ENCODE results near the gene ECPAS. TPM values are rescaled to one million over a fixed set of nuclear protein-coding genes. Genes with fewer than 3 reads are reported as not detected.
"Not testable (repeated sequence)": the region's sequence is repeated elsewhere in the genome, so short reads cannot be mapped to it uniquely, and the experiment has no call there.

The ECPAS gene
- total and polyA plus RNA-seq, 7 donors = 17.4 to 92.8 (median 61.4) TPM

DNA sequence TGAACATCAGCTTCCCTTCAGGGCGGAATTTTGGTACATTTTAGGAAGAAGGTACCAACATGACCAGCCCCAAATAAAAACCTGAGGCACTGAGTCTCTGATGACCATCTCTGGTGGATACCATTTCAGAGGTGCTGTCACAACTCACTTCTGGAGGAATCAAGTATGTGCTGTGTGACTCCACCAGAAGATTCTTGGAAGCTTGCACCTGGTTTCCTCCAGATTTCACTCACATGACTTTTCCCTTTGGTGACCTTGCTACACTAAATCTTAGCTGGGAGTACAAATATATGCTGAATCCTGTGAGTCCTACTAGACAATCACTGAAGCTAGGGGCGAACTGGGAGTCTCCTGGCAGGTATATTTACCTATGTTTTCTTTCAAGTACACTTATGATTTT is 28.5 kb downstream of the ECPAS start:
- Histone ChIP-seq H3K4me1 (peaks cover 0 to 66% (median 42%) of the 10 kb centered on the region in 4 donors), H3K36me3 (no peaks in the 10 kb centered on the region), H3K9me3 (no peaks in the 10 kb centered on the region), H3K4me3 (no peak overlapping the region), H3K27ac (no peak overlapping the region), H3K27me3 (no peaks in the 10 kb centered on the region)
- TF ChIP-seq EP300 (IDR thresholded peaks at IDR 0.05) = no peak
- TF ChIP-seq, protein P1, sequence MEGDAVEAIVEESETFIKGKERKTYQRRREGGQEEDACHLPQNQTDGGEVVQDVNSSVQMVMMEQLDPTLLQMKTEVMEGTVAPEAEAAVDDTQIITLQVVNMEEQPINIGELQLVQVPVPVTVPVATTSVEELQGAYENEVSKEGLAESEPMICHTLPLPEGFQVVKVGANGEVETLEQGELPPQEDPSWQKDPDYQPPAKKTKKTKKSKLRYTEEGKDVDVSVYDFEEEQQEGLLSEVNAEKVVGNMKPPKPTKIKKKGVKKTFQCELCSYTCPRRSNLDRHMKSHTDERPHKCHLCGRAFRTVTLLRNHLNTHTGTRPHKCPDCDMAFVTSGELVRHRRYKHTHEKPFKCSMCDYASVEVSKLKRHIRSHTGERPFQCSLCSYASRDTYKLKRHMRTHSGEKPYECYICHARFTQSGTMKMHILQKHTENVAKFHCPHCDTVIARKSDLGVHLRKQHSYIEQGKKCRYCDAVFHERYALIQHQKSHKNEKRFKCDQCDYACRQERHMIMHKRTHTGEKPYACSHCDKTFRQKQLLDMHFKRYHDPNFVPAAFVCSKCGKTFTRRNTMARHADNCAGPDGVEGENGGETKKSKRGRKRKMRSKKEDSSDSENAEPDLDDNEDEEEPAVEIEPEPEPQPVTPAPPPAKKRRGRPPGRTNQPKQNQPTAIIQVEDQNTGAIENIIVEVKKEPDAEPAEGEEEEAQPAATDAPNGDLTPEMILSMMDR (IDR thresholded peaks at IDR 0.05) = no peak
- no peak for TF ChIP-seq POLR2AphosphoS5 (IDR thresholded peaks at IDR 0.05)
- no peak for TF ChIP-seq POLR2A (IDR thresholded peaks at IDR 0.05)
- 94 to 97% methylated on average over 2 of the region's 2 CpGs for WGBS, 2 donors
- no peak for DNase-seq
- intact Hi-C loops (cut with DNase I) = no loop called here

DNA sequence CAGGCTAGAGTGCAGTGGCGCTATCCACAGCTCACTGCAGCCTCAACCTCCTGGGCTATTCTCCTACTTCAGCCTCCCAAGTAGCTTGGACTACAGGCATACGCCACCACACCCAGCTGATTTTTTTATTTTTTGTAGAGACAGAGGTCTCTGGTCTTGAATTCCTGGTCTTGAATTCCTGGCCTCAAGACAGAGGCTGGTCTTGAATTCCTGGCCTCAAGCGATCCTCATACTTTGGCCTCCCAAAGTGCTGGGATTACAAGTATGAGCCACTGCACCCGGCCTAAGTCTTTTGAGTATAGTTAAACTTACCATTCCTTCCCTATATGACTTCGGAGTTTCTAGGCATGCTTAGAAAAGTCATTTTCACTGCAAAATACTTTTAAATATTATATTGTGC is 29.4 kb downstream of the ECPAS start:
- peaks cover 0 to 6% (median 0%) of the 10 kb centered on the region in 4 donors for H3K36me3 ChIP-seq
- H3K27ac ChIP-seq = no peak overlapping the region
- H3K4me3 ChIP-seq = no peak overlapping the region
- H3K9me3 ChIP-seq = no peaks in the 10 kb centered on the region
- intact Hi-C loops (cut with DNase I) = no loop called here
- peaks cover 0 to 73% (median 45%) of the 10 kb centered on the region in 4 donors for H3K4me1 ChIP-seq
- TF ChIP-seq POLR2AphosphoS5 (IDR thresholded peaks at IDR 0.05) (no peak), EP300 (IDR thresholded peaks at IDR 0.05) (no peak), POLR2A (IDR thresholded peaks at IDR 0.05) (no peak)
- TF ChIP-seq, protein P1 (IDR thresholded peaks at IDR 0.05) = no peak
- 97% methylated on average over 5 of the region's 5 CpGs for WGBS, 2 donors
- H3K27me3 ChIP-seq = no peaks in the 10 kb centered on the region
- DNase-seq = no peak

DNA sequence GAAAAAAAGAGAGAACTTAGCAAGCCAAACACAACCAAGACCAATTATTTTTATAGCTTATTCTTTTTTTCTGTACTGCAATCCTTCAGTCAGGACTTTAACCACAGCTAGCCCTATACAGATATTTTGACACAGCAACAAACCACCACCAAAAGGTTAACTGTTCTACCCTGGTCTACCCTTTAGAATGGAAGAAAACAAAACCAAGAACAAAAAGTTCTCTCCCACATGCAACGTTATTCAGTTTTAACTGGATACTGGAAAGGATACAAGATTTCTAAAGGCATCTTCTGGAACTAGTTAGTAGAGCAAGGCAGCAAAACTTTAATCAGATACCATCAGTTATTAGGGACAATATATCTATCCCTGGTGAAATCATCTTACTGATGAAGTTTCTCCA is 32.6 kb downstream of the ECPAS start:
- Histone ChIP-seq H3K27ac (peak overlapping the region in 1 of 4 donors; percentile 4), H3K4me1 (peaks cover 0 to 41% (median 25%) of the 10 kb centered on the region in 4 donors)
- WGBS, 2 donors = 65 to 72% methylated on average over 1 of the region's 1 CpG

GRCh38 chr9:111450124-111450523 is 34.1 kb downstream of the ECPAS start:
- Histone ChIP-seq H3K4me1 (peaks cover 0 to 33% (median 20%) of the 10 kb centered on the region in 4 donors), H3K27ac (no peak overlapping the region), H3K9me3 (no peaks in the 10 kb centered on the region), H3K36me3 (peaks cover 0 to 12% (median 0%) of the 10 kb centered on the region in 4 donors), H3K27me3 (no peaks in the 10 kb centered on the region), H3K4me3 (no peak overlapping the region)
- DNase-seq = no peak
- WGBS, 2 donors = 41 to 79% methylated on average over 2 of the region's 2 CpGs
- intact Hi-C loops (cut with DNase I) = no loop called here
- TF ChIP-seq, protein P1 (IDR thresholded peaks at IDR 0.05) = no peak
- TF ChIP-seq EP300 (IDR thresholded peaks at IDR 0.05) = no peak
- no peak for TF ChIP-seq POLR2AphosphoS5 (IDR thresholded peaks at IDR 0.05)
- no peak for TF ChIP-seq POLR2A (IDR thresholded peaks at IDR 0.05)

More for the DNA sequence above, 32.6 kb downstream of the ECPAS start:
- intact Hi-C loops (cut with DNase I) = no loop called here
- TF ChIP-seq EP300 (IDR thresholded peaks at IDR 0.05) (no peak), POLR2A (IDR thresholded peaks at IDR 0.05) (no peak), POLR2AphosphoS5 (IDR thresholded peaks at IDR 0.05) (no peak)
- TF ChIP-seq, protein P1 (IDR thresholded peaks at IDR 0.05) = no peak
- H3K36me3 ChIP-seq = peaks cover 0 to 12% (median 0%) of the 10 kb centered on the region in 4 donors
- H3K4me3 ChIP-seq = no peak overlapping the region
- DNase-seq = no peak
- H3K9me3 ChIP-seq = no peaks in the 10 kb centered on the region
- no peaks in the 10 kb centered on the region for H3K27me3 ChIP-seq

- TF ChIP-seq EP300 (IDR thresholded peaks at IDR 0.05) (no peak), POLR2A (IDR thresholded peaks at IDR 0.05) (no peak), POLR2AphosphoS5 (IDR thresholded peaks at IDR 0.05) (no peak)
- TF ChIP-seq, protein P1 (IDR thresholded peaks at IDR 0.05) = no peak
- no peak overlapping the region for H3K27ac ChIP-seq
- WGBS, 2 donors = 86 to 93% methylated on average over 1 of the region's 1 CpG
- H3K9me3 ChIP-seq = no peaks in the 10 kb centered on the region
- peaks cover 0 to 12% (median 0%) of the 10 kb centered on the region in 4 donors for H3K36me3 ChIP-seq
- DNase-seq = no peak
- H3K4me1 ChIP-seq = peaks cover 0 to 33% (median 20%) of the 10 kb centered on the region in 4 donors
- no peak overlapping the region for H3K4me3 ChIP-seq
- no peaks in the 10 kb centered on the region for H3K27me3 ChIP-seq
- intact Hi-C loops (cut with DNase I) = no loop called here
Observed at GRCh38 chr9:111449705-111450104, 34.5 kb downstream of the ECPAS start.

GRCh38 chr9:111445799-111446198 is 38.4 kb downstream of the ECPAS start:
- H3K9me3 ChIP-seq; H3K4me1 ChIP-seq; H3K27me3 ChIP-seq; H3K4me3 ChIP-seq; H3K27ac ChIP-seq; DNase-seq; intact Hi-C loops (cut with DNase I): not testable (repeated sequence)
- peaks cover 0 to 49% (median 3%) of the 10 kb centered on the region in 4 donors for H3K36me3 ChIP-seq
- WGBS, 2 donors = 98% methylated on average over 1 of the region's 1 CpG
